Panc1 (cell line): ENCODE data around the gene PDE6A. TPM values are rescaled to one million over a fixed set of nuclear protein-coding genes. Genes with fewer than 3 reads are reported as not detected.

Experiments
- ATAC-seq: fragments of 200-7000 bp; cut with Tn5 transposase; 2 replicates; pipeline ENCODE4 v1.9.1; 2020; ENCODE audit warnings: mild to moderate bottlenecking, moderate library complexity
- BruUV-seq: library from RNA; stranded (reverse); fragments of 400-500 nt; replicated peaks from 2 replicates; lab custom pipeline; 2021; lab: Mats Ljungman, UMichigan
- CTCF ChIA-PET: fragments of 300-600 bp; sonication (Branson Sonifier 250); formaldehyde crosslinking; loops from one replicate; lab custom pipeline; 2022; ENCODE audit warnings: antibody characterized with exemption; lab: Charles Lee
- POLR2A ChIA-PET: fragments of 300-600 bp; sonication (Branson Sonifier 250); formaldehyde crosslinking; loops from one replicate; lab custom pipeline; 2022; ENCODE audit warnings: antibody characterized with exemption; lab: Charles Lee
- DNase-seq: peaks from one replicate; pipeline ENCODE4 v3.0.0-alpha.2; 2010; ENCODE audit warnings: low read depth, low spot score
- H3K27ac ChIP-seq: 2 replicates; pipeline ENCODE4 v1.5.1; 2011; ENCODE audit warnings: mild to moderate bottlenecking, low read length, inconsistent platforms
- H3K27me3 ChIP-seq: fragments of 200-500 bp; sonication (Bioruptor generic); 2 replicates; pipeline ENCODE4 v1.6.0; 2014; ENCODE audit warnings: low read length, inconsistent platforms; ENCODE audit not compliant: control insufficient read depth, insufficient read depth
- H3K36me3 ChIP-seq: fragments of 200-500 bp; sonication (Bioruptor generic); 2 replicates; pipeline ENCODE4 v1.5.1; 2014; ENCODE audit warnings: inconsistent platforms, mild to moderate bottlenecking, low read length, moderate library complexity; ENCODE audit not compliant: control insufficient read depth, insufficient read depth
- H3K4me1 ChIP-seq: 2 replicates; pipeline ENCODE4 v1.5.1; 2011; ENCODE audit warnings: inconsistent platforms, mild to moderate bottlenecking, low read length, moderate library complexity; ENCODE audit not compliant: control insufficient read depth, insufficient read depth
- H3K4me3 ChIP-seq, 2 experiments: 2 replicates each; pipeline ENCODE4 v1.5.1; 2011 to 2012; ENCODE audit warnings: low read depth in 2 of 2, low read length in 2 of 2, mild to moderate bottlenecking in 2 of 2, inconsistent platforms in 1 of 2, moderate library complexity in 1 of 2
- H3K9me3 ChIP-seq: fragments of 200-500 bp; sonication (Bioruptor generic); 2 replicates; pipeline ENCODE4 v1.5.1; 2014; ENCODE audit warnings: low read depth, mild to moderate bottlenecking, inconsistent platforms, low read length, moderate library complexity; ENCODE audit not compliant: control insufficient read depth, insufficient read depth
- CTCF ChIP-seq: fragments of 450-650 bp; IDR thresholded peaks from 2 replicates; pipeline ENCODE4 v1.5.1; 2017; ENCODE audit warnings: mild to moderate bottlenecking
- POLR2AphosphoS5 ChIP-seq: IDR thresholded peaks from 2 replicates; pipeline ENCODE4 v1.6.1; 2012; ENCODE audit warnings: mild to moderate bottlenecking, low read depth, low read length, moderate library complexity
- REST ChIP-seq, 2 experiments: IDR thresholded peaks; 2 replicates each; pipeline ENCODE4 v1.6.1; 2011 to 2012; ENCODE audit warnings: low read depth in 2 of 2, control low read depth in 1 of 2, low read length in 1 of 2, mild to moderate bottlenecking in 1 of 2, moderate library complexity in 1 of 2; ENCODE audit not compliant: insufficient read depth in 1 of 2
- SIN3A ChIP-seq: IDR thresholded peaks from 2 replicates; pipeline ENCODE4 v1.6.1; 2012; ENCODE audit warnings: low read depth, mild to moderate bottlenecking, low read length, moderate library complexity, borderline replicate concordance; ENCODE audit not compliant: insufficient read depth
- TCF7L2 ChIP-seq: IDR thresholded peaks from 2 replicates; pipeline ENCODE4 v1.6.1; 2011; ENCODE audit warnings: mild to moderate bottlenecking, low read depth, low read length, inconsistent platforms
- in situ Hi-C: cut with HindIII; loops from 2 replicates; pipeline ENCODE4 v1.10.0; 2016; ENCODE audit warnings: low sequenced_read_pairs, low pct_unique_long_range_greater_than_20kb
- intact Hi-C: fragments of 100-400 bp; cut with micrococcal nuclease; formaldehyde crosslinking; loops from one replicate; pipeline ENCODE4 v1.10.0; 2022; ENCODE audit not compliant: unreplicated experiment
- total RNA-seq: library from RNA; stranded (reverse); gene quantifications from one replicate; pipeline ENCODE4 v1.2.1, GENCODE V29; 2021; ENCODE audit not compliant: unreplicated experiment

PDE6A gene
- total RNA-seq, 1 experiment from 2014 or later, result 0.33 TPM

GRCh38 chr5:149961957-149962409 lies 17.4 kb upstream of the PDE6A start:
- intact Hi-C loops, result loop anchor here (1.0 kb wide), 2 partner anchors 109 to 125 kb away; no protein-coding TSS in a partner anchor
- no TSS peak for BruUV-seq
- DNase-seq, result peak; percentile 41
- H3K36me3 ChIP-seq, result no peaks in the 10 kb centered on the region
- TF ChIP-seq SIN3A, result no peak
- peak; percentile 74 for TF ChIP-seq CTCF
- TF ChIP-seq REST (IDR thresholded peaks at IDR 0.05; ENCODE audit: insufficient read depth in 1 of 2, low read depth in 2 of 2, low read length in 1 of 2), result no peak
- TF ChIP-seq POLR2AphosphoS5, result peak; percentile 38; the same call in 1 of the 2 replicates
- in situ Hi-C loops, result no loop called here
- H3K4me3 ChIP-seq, result peak overlapping the region; percentile 71 to 83
- H3K27ac ChIP-seq, result peak overlapping the region; percentile 93
- peaks cover 43% of the 10 kb centered on the region for H3K4me1 ChIP-seq
- ChIA-PET POLR2A (interaction anchor here (0.6 to 1.6 kb wide), 3 partner anchors 29 to 523 kb away, joined by 4 to 10 read pairs (median 8); no protein-coding TSS in a partner anchor), CTCF (interaction anchor here (0.7 to 1.8 kb wide), 11 partner anchors 10 to 320 kb away, joined by 3 to 14 read pairs (median 5); no protein-coding TSS in a partner anchor)
- H3K9me3 ChIP-seq, result no peaks in the 10 kb centered on the region
- H3K27me3 ChIP-seq, result no peaks in the 10 kb centered on the region
- ATAC-seq, result no peak

GRCh38 chr5:149961186-149961685 lies 16.6 kb upstream of the PDE6A start:
- ATAC-seq, result no peak

More at GRCh38 chr5:149961186-149961685, 16.6 kb upstream of the PDE6A start:
- Histone ChIP-seq H3K4me1 (peaks cover 44% of the 10 kb centered on the region), H3K36me3 (no peaks in the 10 kb centered on the region), H3K27ac (peak overlapping the region; percentile 93), H3K9me3 (no peaks in the 10 kb centered on the region), H3K4me3 (peak overlapping the region; percentile 71 to 83), H3K27me3 (no peaks in the 10 kb centered on the region)
- BruUV-seq, result no TSS peak
- intact Hi-C loops, result no loop called here
- in situ Hi-C loops, result no loop called here
- POLR2A ChIA-PET, result interaction anchor here (0.6 to 1.6 kb wide), 4 partner anchors 28 to 523 kb away, joined by 3 to 8 read pairs (median 4); no protein-coding TSS in a partner anchor
- CTCF ChIA-PET, result interaction anchor here (0.7 to 1.8 kb wide), 6 partner anchors 59 to 320 kb away, joined by 3 to 14 read pairs (median 8); no protein-coding TSS in a partner anchor
- TF ChIP-seq TCF7L2 (no peak), REST (IDR thresholded peaks at IDR 0.05; ENCODE audit: insufficient read depth in 1 of 2, low read depth in 2 of 2, low read length in 1 of 2) (no peak), POLR2AphosphoS5 (no peak), CTCF (no peak), SIN3A (no peak)
- DNase-seq, result no peak
